GM19467 (cell line): ENCODE results near the gene TRPV6.

ENCODE experiments used
- ATAC-seq: cut with Tn5 transposase; IDR thresholded peaks from one replicate; pipeline ENCODE4 v1.9.1; 2021; ENCODE audit warnings: mild to moderate bottlenecking, moderate library complexity; ENCODE audit not compliant: unreplicated experiment

TRPV6 gene

GRCh38 chr7:142885311-142886230 is at the start of gene TRPV6:
TRPV6 (minus strand) TSS chr7:142885745.
- ATAC-seq, result no peak

- ATAC-seq, result no peak
Measured at GRCh38 chr7:142934056-142934455, 48.5 kb upstream of the TRPV6 start.

GRCh38 chr7:142933624-142934023 is 48.1 kb upstream of the TRPV6 start, which contains the start of gene TRPV5:
TRPV5 (minus strand) TSS chr7:142933746; CDS start chr7:142933459, 287 bp downstream.
- ATAC-seq, result no peak

GRCh38 chr7:142933092-142933475 is 47.5 kb upstream of the TRPV6 start:
- ATAC-seq, result no peak

GRCh38 chr7:142932386-142933091 is 47.0 kb upstream of the TRPV6 start:
- ATAC-seq, result no peak

GRCh38 chr7:142930126-142930730 is 44.7 kb upstream of the TRPV6 start:
- ATAC-seq, result no peak

- ATAC-seq, result no peak
Measured at GRCh38 chr7:142927949-142928348, 42.4 kb upstream of the TRPV6 start.

GRCh38 chr7:142927085-142927745 is 41.7 kb upstream of the TRPV6 start:
- no peak for ATAC-seq

GRCh38 chr7:142925413-142925812 is 39.9 kb upstream of the TRPV6 start:
- ATAC-seq, result no peak

- no peak for ATAC-seq
Measured at GRCh38 chr7:142923391-142923790, 37.8 kb upstream of the TRPV6 start.

GRCh38 chr7:142919656-142920055 is 34.1 kb upstream of the TRPV6 start:
- ATAC-seq, result no peak

- no peak for ATAC-seq
Measured at GRCh38 chr7:142918901-142919300, 33.4 kb upstream of the TRPV6 start.

GRCh38 chr7:142917447-142917846 is 31.9 kb upstream of the TRPV6 start:
- ATAC-seq, result no peak

GRCh38 chr7:142916508-142916907 is 31.0 kb upstream of the TRPV6 start:
- ATAC-seq, result no peak

- ATAC-seq, result no peak
Measured at GRCh38 chr7:142915315-142915714, 29.8 kb upstream of the TRPV6 start.

GRCh38 chr7:142914121-142914520 is 28.6 kb upstream of the TRPV6 start:
- no peak for ATAC-seq

GRCh38 chr7:142913566-142913965 is 28.0 kb upstream of the TRPV6 start:
- ATAC-seq, result no peak

GRCh38 chr7:142913051-142913450 is 27.5 kb upstream of the TRPV6 start:
- no peak for ATAC-seq

- no peak for ATAC-seq
Measured at GRCh38 chr7:142910481-142910880, 24.9 kb upstream of the TRPV6 start.

- ATAC-seq, result no peak
Measured at GRCh38 chr7:142910031-142910433, 24.5 kb upstream of the TRPV6 start.
